HEK293 (cell line): ENCODE results near the gene MRPS10.

ENCODE experiments used
- CTCF ChIA-PET: fragments of 350-600 bp; formaldehyde crosslinking; extraction: SDS; loops from one replicate; lab custom pipeline; 2021; ENCODE audit warnings: antibody characterized with exemption; lab: Yijun Ruan, JAX
- POLR2A ChIA-PET: fragments of 300-600 bp; formaldehyde crosslinking; extraction: SDS; loops from one replicate; lab custom pipeline; 2020; ENCODE audit warnings: antibody characterized with exemption, inconsistent platforms; lab: Yijun Ruan, JAX
- H3K27ac ChIP-seq: fragments of 200-500 bp; sonication (Bioruptor generic); 2 replicates; pipeline ENCODE4 v1.5.1; 2014; ENCODE audit warnings: low read depth, low read length, control low read depth, inconsistent platforms; ENCODE audit errors: extremely low read depth
- H3K36me3 ChIP-seq, 2 experiments: fragments of 200-500 bp in 1 of 2; sonication (Bioruptor generic) in 1 of 2; 1 replicate in 1 of 2; 2 replicates in 1 of 2; pipeline ENCODE4 v1.5.1; 2014 to 2017; ENCODE audit warnings: inconsistent platforms in 2 of 2, low read length in 2 of 2; ENCODE audit not compliant: control insufficient read depth in 2 of 2, insufficient read depth in 1 of 2
- H3K4me1 ChIP-seq: fragments of 200-500 bp; sonication (Bioruptor generic); 2 replicates; pipeline ENCODE4 v1.5.1; 2014; ENCODE audit warnings: mild to moderate bottlenecking, low read length, inconsistent platforms; ENCODE audit not compliant: control insufficient read depth, insufficient read depth
- H3K4me3 ChIP-seq: 2 replicates; pipeline ENCODE4 v1.5.1; 2011; ENCODE audit warnings: low read depth, mild to moderate bottlenecking, control low read depth, low read length, moderate library complexity
- H3K9me3 ChIP-seq: fragments of 200-500 bp; sonication (Bioruptor generic); 2 replicates; pipeline ENCODE4 v1.5.1; 2014; ENCODE audit warnings: low read depth, low read length, inconsistent platforms; ENCODE audit not compliant: control insufficient read depth, insufficient read depth
- BCL11A ChIP-seq: fragments of 450-650 bp; formaldehyde crosslinking; IDR thresholded peaks from 2 replicates; pipeline ENCODE4 v1.5.1; 2016; ENCODE audit warnings: low read depth, missing biosample characterization, missing genetic modification characterization
- PRDM10 ChIP-seq: fragments of 450-650 bp; formaldehyde crosslinking; IDR thresholded peaks from 2 replicates; pipeline ENCODE4 v1.5.1; 2016; ENCODE audit warnings: missing biosample characterization, missing genetic modification characterization
- SCRT1 ChIP-seq: fragments of 450-650 bp; formaldehyde crosslinking; IDR thresholded peaks from 2 replicates; pipeline ENCODE4 v1.5.1; 2016; ENCODE audit warnings: missing biosample characterization, missing genetic modification characterization, borderline replicate concordance
- SCRT2 ChIP-seq: fragments of 450-650 bp; formaldehyde crosslinking; IDR thresholded peaks from 2 replicates; pipeline ENCODE4 v1.5.1; 2016; ENCODE audit warnings: missing biosample characterization, missing genetic modification characterization
- YY2 ChIP-seq: fragments of 450-650 bp; formaldehyde crosslinking; IDR thresholded peaks from 2 replicates; pipeline ENCODE4 v1.5.1; 2016; ENCODE audit warnings: missing biosample characterization, missing genetic modification characterization
- ZBTB7A ChIP-seq: fragments of 450-650 bp; formaldehyde crosslinking; IDR thresholded peaks from 2 replicates; pipeline ENCODE4 v1.5.1; 2016; ENCODE audit warnings: low read depth, missing biosample characterization, missing genetic modification characterization
- ZNF366 ChIP-seq: fragments of 450-650 bp; formaldehyde crosslinking; conservative IDR thresholded peaks from 2 replicates; pipeline ENCODE4 v1.5.1; 2016; ENCODE audit warnings: missing biosample characterization, missing genetic modification characterization
- ZNF433 ChIP-seq: fragments of 450-650 bp; formaldehyde crosslinking; IDR thresholded peaks from 2 replicates; pipeline ENCODE4 v1.5.1; 2016; ENCODE audit warnings: missing biosample characterization, missing genetic modification characterization, low read depth
- ZNF473 ChIP-seq: fragments of 450-650 bp; formaldehyde crosslinking; IDR thresholded peaks from 2 replicates; pipeline ENCODE4 v1.5.1; 2017; ENCODE audit warnings: missing biosample characterization, missing genetic modification characterization
- ZNF48 ChIP-seq: fragments of 450-650 bp; formaldehyde crosslinking; IDR thresholded peaks from 2 replicates; pipeline ENCODE4 v1.5.1; 2016; ENCODE audit warnings: missing biosample characterization, missing genetic modification characterization
- ZNF513 ChIP-seq: fragments of 450-650 bp; IDR thresholded peaks from 2 replicates; pipeline ENCODE4 v1.5.1; 2018; ENCODE audit warnings: missing biosample characterization, missing genetic modification characterization
- ZNF544 ChIP-seq: fragments of 450-650 bp; formaldehyde crosslinking; IDR thresholded peaks from 2 replicates; pipeline ENCODE4 v1.5.0; 2017; ENCODE audit warnings: missing biosample characterization, missing genetic modification characterization
- ZNF610 ChIP-seq: fragments of 450-650 bp; formaldehyde crosslinking; IDR thresholded peaks from 2 replicates; pipeline ENCODE4 v1.5.1; 2016; ENCODE audit warnings: missing biosample characterization, missing genetic modification characterization, borderline replicate concordance
- ZNF677 ChIP-seq: fragments of 450-650 bp; IDR thresholded peaks from 2 replicates; pipeline ENCODE4 v1.5.0; 2018; ENCODE audit warnings: missing biosample characterization, mild to moderate bottlenecking, missing genetic modification characterization, moderate library complexity
- ZNF768 ChIP-seq: fragments of 450-650 bp; formaldehyde crosslinking; IDR thresholded peaks from 2 replicates; pipeline ENCODE4 v1.5.1; 2018; ENCODE audit warnings: missing biosample characterization, mild to moderate bottlenecking, missing genetic modification characterization
- ZNF830 ChIP-seq: fragments of 450-650 bp; IDR thresholded peaks from 2 replicates; pipeline ENCODE4 v1.5.0; 2018; ENCODE audit warnings: missing biosample characterization, missing genetic modification characterization, low read depth, mild to moderate bottlenecking, moderate library complexity
- ZSCAN23 ChIP-seq: fragments of 450-650 bp; formaldehyde crosslinking; IDR thresholded peaks from 2 replicates; pipeline ENCODE4 v1.5.1; 2016; ENCODE audit warnings: missing biosample characterization, missing genetic modification characterization
- TF ChIP-seq, protein P1 (sequence below): fragments of 450-650 bp; formaldehyde crosslinking; IDR thresholded peaks from 2 replicates; pipeline ENCODE4 v1.5.1; 2016; ENCODE audit warnings: missing biosample characterization, missing genetic modification characterization

The MRPS10 gene

GRCh38 chr6:42195415-42195814, 22.2 kb downstream of the MRPS10 start:
- no peaks in the 10 kb centered on the region for H3K36me3 ChIP-seq
- no peak overlapping the region for H3K4me3 ChIP-seq
- peaks cover 11% of the 10 kb centered on the region; the same call in 1 of the 2 replicates for H3K4me1 ChIP-seq
- no peak overlapping the region for H3K27ac ChIP-seq
- no peaks in the 10 kb centered on the region for H3K9me3 ChIP-seq
- POLR2A ChIA-PET, result interaction anchor here (0.6 to 0.7 kb wide), 2 partner anchors 46 to 119 kb away, joined by 3 read pairs; no protein-coding TSS in a partner anchor
- CTCF ChIA-PET, result interaction anchor here (0.6 to 4.4 kb wide), 3 partner anchors 19 to 35 kb away, joined by 3 to 39 read pairs (median 7); no protein-coding TSS in a partner anchor
- TF ChIP-seq BCL11A (no peak), ZNF473 (tag by site-specific recombination) (no peak), ZNF544 (tag by site-specific recombination) (no peak), ZNF768 (tag by site-specific recombination) (no peak), ZNF48 (tag by site-specific recombination) (no peak), ZNF366 (tag by site-specific recombination) (no peak), PRDM10 (tag by site-specific recombination) (no peak), ZSCAN23 (tag by site-specific recombination) (no peak), YY2 (tag by site-specific recombination) (no peak)

DNA sequence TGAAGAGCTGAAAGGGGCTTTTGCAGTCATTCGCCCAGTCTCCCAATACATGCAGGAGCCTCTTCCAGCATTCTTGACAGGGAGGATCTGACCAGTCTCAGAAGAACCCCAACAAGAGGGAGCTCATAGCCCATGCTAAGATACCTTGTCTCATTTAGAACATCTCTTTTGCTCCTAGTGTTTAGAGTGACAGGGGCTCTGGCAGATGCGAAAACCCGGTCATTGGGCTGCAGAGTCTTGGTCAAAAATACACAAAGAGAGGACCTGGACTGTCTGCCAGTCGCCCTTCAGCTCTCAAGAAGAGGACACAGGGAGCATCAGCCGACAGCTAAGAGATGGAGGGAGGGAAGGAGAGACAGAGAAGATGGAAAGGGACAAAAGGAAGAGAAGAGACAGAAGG, 23.6 kb downstream of the MRPS10 start:
- POLR2A ChIA-PET, result interaction anchor here (0.8 to 1.2 kb wide), 4 partner anchors 17 to 412 kb away, joined by 3 to 5 read pairs (median 4); no protein-coding TSS in a partner anchor
- no peaks in the 10 kb centered on the region for H3K36me3 ChIP-seq
- H3K9me3 ChIP-seq, result no peaks in the 10 kb centered on the region
- H3K4me1 ChIP-seq, result peaks cover 11% of the 10 kb centered on the region; the same call in 1 of the 2 replicates
- H3K4me3 ChIP-seq, result no peak overlapping the region
- no peak for TF ChIP-seq BCL11A
- TF ChIP-seq ZSCAN23 (tag by site-specific recombination), result no peak
- TF ChIP-seq ZNF366 (tag by site-specific recombination), result peak; percentile 46; the same call in 1 of the 2 replicates
- TF ChIP-seq ZNF677 (tag by site-specific recombination), result peak; percentile 76
- TF ChIP-seq ZNF830 (tag by site-specific recombination), result no peak
- CTCF ChIA-PET, result interaction anchor here (0.6 to 4.4 kb wide), 2 partner anchors 20 to 407 kb away, joined by 4 to 39 read pairs; partner anchors contain the start of gene TOMM6
- H3K27ac ChIP-seq, result no peak overlapping the region

DNA sequence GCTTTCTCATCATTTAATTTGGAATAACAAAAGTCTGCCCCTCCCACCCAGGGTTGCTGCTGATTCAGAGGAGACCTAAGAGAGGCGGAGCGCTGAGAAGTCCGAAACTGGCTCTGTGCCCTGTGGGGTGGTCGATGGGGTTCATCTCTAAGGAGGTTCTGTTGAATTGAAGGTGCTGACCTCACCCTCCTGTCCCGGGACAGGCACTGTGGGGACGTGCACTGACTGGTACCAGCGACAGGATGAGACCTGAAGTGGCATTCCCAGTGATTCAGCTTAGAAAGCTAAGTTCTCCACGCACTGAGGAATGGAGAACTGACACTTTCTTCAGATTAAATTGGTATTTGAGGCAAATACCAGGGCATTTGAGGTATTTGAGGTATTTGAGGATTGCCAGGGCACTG, 24.2 kb downstream of the MRPS10 start:
- H3K4me1 ChIP-seq, result peaks cover 11% of the 10 kb centered on the region; the same call in 1 of the 2 replicates
- ChIA-PET POLR2A (interaction anchor here (0.8 to 1.2 kb wide), 3 partner anchors 125 to 412 kb away, joined by 3 to 5 read pairs (median 4); no protein-coding TSS in a partner anchor), CTCF (interaction anchor here (0.6 to 4.4 kb wide), 2 partner anchors 21 to 406 kb away, joined by 4 to 39 read pairs; partner anchors contain the start of gene TOMM6)
- no peaks in the 10 kb centered on the region for H3K36me3 ChIP-seq
- no peak overlapping the region; the same call in 1 of the 2 replicates for H3K4me3 ChIP-seq
- no peak overlapping the region for H3K27ac ChIP-seq
- H3K9me3 ChIP-seq, result no peaks in the 10 kb centered on the region
- TF ChIP-seq, protein P1, sequence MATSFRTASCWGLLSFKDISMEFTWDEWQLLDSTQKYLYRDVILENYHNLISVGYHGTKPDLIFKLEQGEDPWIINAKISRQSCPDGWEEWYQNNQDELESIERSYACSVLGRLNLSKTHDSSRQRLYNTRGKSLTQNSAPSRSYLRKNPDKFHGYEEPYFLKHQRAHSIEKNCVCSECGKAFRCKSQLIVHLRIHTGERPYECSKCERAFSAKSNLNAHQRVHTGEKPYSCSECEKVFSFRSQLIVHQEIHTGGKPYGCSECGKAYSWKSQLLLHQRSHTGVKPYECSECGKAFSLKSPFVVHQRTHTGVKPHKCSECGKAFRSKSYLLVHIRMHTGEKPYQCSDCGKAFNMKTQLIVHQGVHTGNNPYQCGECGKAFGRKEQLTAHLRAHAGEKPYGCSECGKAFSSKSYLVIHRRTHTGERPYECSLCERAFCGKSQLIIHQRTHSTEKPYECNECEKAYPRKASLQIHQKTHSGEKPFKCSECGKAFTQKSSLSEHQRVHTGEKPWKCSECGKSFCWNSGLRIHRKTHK (tag by site-specific recombination), result no peak
- TF ChIP-seq SCRT1 (no peak), ZBTB7A (tag by site-specific recombination) (no peak), ZNF433 (tag by site-specific recombination) (no peak), SCRT2 (tag by site-specific recombination) (0 out of 2 replicates have a peak, but pooled peaks have one; percentile 10), PRDM10 (tag by site-specific recombination) (no peak), ZNF513 (tag by site-specific recombination) (no peak), ZNF610 (tag by site-specific recombination) (no peak)
